PC-9 (cell line): ENCODE data around the gene COA6. TPM values are rescaled to one million over a fixed set of nuclear protein-coding genes. Genes with fewer than 3 reads are reported as not detected.
A peak's percentile ranks its signal among the peaks of the same experiment; 100 is the strongest.

ENCODE experiments used
- BruUV-seq: library from RNA; stranded (reverse); fragments of 400-500 nt; replicated peaks from 2 replicates; lab custom pipeline; 2021; lab: Mats Ljungman, UMichigan
- CTCF ChIA-PET: fragments of 300-600 bp; sonication (Branson Sonifier 250); formaldehyde crosslinking; loops from one replicate; lab custom pipeline; 2022; ENCODE audit warnings: antibody characterized with exemption; lab: Charles Lee
- POLR2A ChIA-PET: fragments of 300-600 bp; sonication (Branson Sonifier 250); formaldehyde crosslinking; loops from one replicate; lab custom pipeline; 2022; ENCODE audit warnings: antibody characterized with exemption; ENCODE audit not compliant: unreplicated experiment; lab: Charles Lee
- DNase-seq, 2 experiments: peaks; one replicate each; pipeline versions ENCODE4 v3.0.0 to v3.0.0-alpha.2; 2015 to 2022; ENCODE audit warnings: mixed read lengths in 1 of 2
- H2AFZ ChIP-seq: fragments of 200-600 bp; sonication (generic); 2 replicates; pipeline ENCODE4 v1.8.1; 2017; ENCODE audit warnings: antibody characterized with exemption
- H3F3A ChIP-seq: fragments of 200-600 bp; sonication (generic); 2 replicates; pipeline ENCODE4 v1.8.1; 2017; ENCODE audit warnings: antibody characterized with exemption, mild to moderate bottlenecking, low read depth; ENCODE audit not compliant: insufficient read depth
- H3K27ac ChIP-seq: fragments of 200-600 bp; sonication (generic); 2 replicates; pipeline ENCODE4 v1.6.1; 2016; ENCODE audit warnings: mixed run types
- H3K27me3 ChIP-seq: fragments of 200-600 bp; sonication (generic); 2 replicates; pipeline ENCODE4 v1.6.1; 2016; ENCODE audit warnings: low read depth, mixed run types; ENCODE audit not compliant: insufficient read depth
- H3K36me3 ChIP-seq: fragments of 200-600 bp; sonication (generic); 2 replicates; pipeline ENCODE4 v1.6.1; 2016; ENCODE audit warnings: low read depth, mixed run types
- H3K4me1 ChIP-seq: fragments of 200-600 bp; sonication (generic); replicated peaks from 2 replicates; pipeline ENCODE4 v1.6.1; 2016; ENCODE audit warnings: mixed run types; ENCODE audit not compliant: insufficient read depth
- H3K4me2 ChIP-seq: fragments of 200-600 bp; sonication (generic); 2 replicates; pipeline ENCODE4 v1.6.1; 2017; ENCODE audit warnings: mixed run types
- H3K4me3 ChIP-seq: fragments of 200-600 bp; sonication (generic); 2 replicates; pipeline ENCODE4 v1.6.1; 2016; ENCODE audit warnings: mixed run types
- H3K79me2 ChIP-seq: fragments of 200-600 bp; sonication (generic); 2 replicates; pipeline ENCODE4 v1.6.1; 2017; ENCODE audit warnings: low read depth, mixed run types
- H3K9me2 ChIP-seq: fragments of 200-600 bp; sonication (generic); 2 replicates; pipeline ENCODE4 v1.8.1; 2017; ENCODE audit warnings: mild to moderate bottlenecking; ENCODE audit not compliant: insufficient read depth
- H3K9me3 ChIP-seq: fragments of 200-600 bp; sonication (generic); 2 replicates; pipeline ENCODE4 v1.8.1; 2016; ENCODE audit warnings: low read depth; ENCODE audit not compliant: insufficient read depth
- H4K20me1 ChIP-seq: fragments of 200-600 bp; sonication (generic); 2 replicates; pipeline ENCODE4 v1.8.1; 2017; ENCODE audit not compliant: insufficient read depth
- CTCF ChIP-seq: fragments of 200-600 bp; sonication (generic); conservative IDR thresholded peaks from 2 replicates; pipeline ENCODE4 v1.6.1; 2017; ENCODE audit warnings: mixed run types, antibody characterized with exemption, mild to moderate bottlenecking, moderate library complexity
- EZH2 ChIP-seq: fragments of 200-600 bp; sonication (generic); IDR thresholded peaks from 2 replicates; pipeline ENCODE4 v1.8.0; 2017; ENCODE audit warnings: antibody characterized with exemption, low read depth
- intact Hi-C: fragments of 100-400 bp; cut with micrococcal nuclease; formaldehyde crosslinking; loops from one replicate; pipeline ENCODE4 v1.10.0; 2022; ENCODE audit not compliant: unreplicated experiment
- total RNA-seq: library from RNA; stranded (reverse); gene quantifications from 2 replicates; pipeline ENCODE4 v1.2.3, GENCODE V29; 2021

The COA6 gene
- total RNA-seq, 1 experiment from 2014 or later, result 73.8 TPM

DNA sequence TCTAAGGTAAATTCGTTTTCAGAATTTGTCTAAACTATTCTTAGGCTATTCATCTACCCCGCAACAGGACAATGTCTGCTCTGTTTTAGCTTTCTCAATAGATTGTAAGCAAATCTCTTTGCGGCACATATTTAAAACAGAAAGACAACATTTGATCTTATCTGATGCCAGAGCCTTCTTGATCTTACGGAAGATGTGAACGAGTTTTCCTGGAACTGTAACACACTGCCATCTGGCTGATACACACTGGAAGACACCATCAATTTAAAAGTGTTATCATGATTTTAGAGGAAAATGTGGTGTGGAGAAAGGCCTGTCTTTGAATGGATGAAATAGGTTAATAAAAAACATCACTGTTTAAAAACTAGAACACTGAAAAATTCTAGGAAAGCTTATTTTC is 36.1 kb downstream of the COA6 start:
- H3K4me2 ChIP-seq, result no peak overlapping the region
- H3K36me3 ChIP-seq, result peaks cover 17% of the 10 kb centered on the region; the same call in 1 of the 2 replicates
- no peaks in the 10 kb centered on the region for H4K20me1 ChIP-seq
- POLR2A ChIA-PET, result no interaction called here
- no peaks in the 10 kb centered on the region for H3K79me2 ChIP-seq
- DNase-seq, result no peak
- no peak for TF ChIP-seq EZH2
- TF ChIP-seq CTCF, result peak; percentile 29; the same call in 1 of the 2 replicates
- H2AFZ ChIP-seq, result no peak overlapping the region
- peaks cover 5% of the 10 kb centered on the region; the same call in 1 of the 2 replicates for H3F3A ChIP-seq
- H3K4me1 ChIP-seq, result no peaks in the 10 kb centered on the region
- no peak overlapping the region for H3K4me3 ChIP-seq
- CTCF ChIA-PET, result no interaction called here
- H3K9me2 ChIP-seq, result no peaks in the 10 kb centered on the region; the same call in 1 of the 2 replicates
- H3K27me3 ChIP-seq, result no peaks in the 10 kb centered on the region
- H3K27ac ChIP-seq, result no peak overlapping the region
- intact Hi-C loops, result no loop called here
- no peaks in the 10 kb centered on the region for H3K9me3 ChIP-seq
- no TSS peak for BruUV-seq

DNA sequence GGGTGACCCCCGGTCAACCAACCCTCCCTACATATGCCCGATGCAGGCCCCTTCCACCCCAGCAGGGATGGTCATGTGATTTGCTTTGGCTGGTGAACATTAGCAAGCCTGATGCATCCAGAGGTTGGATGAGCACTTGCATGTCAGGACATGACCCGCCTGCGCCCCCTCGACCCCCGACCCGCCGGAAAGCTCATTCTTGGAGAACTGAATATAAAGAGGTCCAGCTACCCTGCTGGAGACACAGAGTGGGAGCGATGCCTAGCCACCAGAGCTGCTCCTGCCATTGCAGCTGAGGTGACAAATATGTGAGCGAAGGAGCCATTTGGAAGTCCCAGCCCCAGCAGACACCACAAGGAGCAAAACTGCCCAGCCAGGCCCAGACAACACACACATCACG is 39.6 kb downstream of the COA6 start:
- peaks cover 3% of the 10 kb centered on the region; the same call in 1 of the 2 replicates for H3F3A ChIP-seq
- DNase-seq, result no peak
- no peak overlapping the region for H3K4me2 ChIP-seq
- no peaks in the 10 kb centered on the region; the same call in 1 of the 2 replicates for H3K9me2 ChIP-seq
- no TSS peak for BruUV-seq
- no peak overlapping the region for H3K4me3 ChIP-seq
- no peaks in the 10 kb centered on the region for H3K79me2 ChIP-seq
- TF ChIP-seq CTCF (no peak), EZH2 (no peak)
- H3K4me1 ChIP-seq, result no peaks in the 10 kb centered on the region
- H3K36me3 ChIP-seq, result peaks cover 28% of the 10 kb centered on the region
- H3K27me3 ChIP-seq, result no peaks in the 10 kb centered on the region
- no peak overlapping the region for H2AFZ ChIP-seq
- intact Hi-C loops, result no loop called here
- CTCF ChIA-PET, result no interaction called here
- POLR2A ChIA-PET, result no interaction called here
- H4K20me1 ChIP-seq, result 0 out of 2 replicates have a peak, but pooled peaks cover 3% of the 10 kb centered on the region
- H3K27ac ChIP-seq, result no peak overlapping the region
- H3K9me3 ChIP-seq, result no peaks in the 10 kb centered on the region

DNA sequence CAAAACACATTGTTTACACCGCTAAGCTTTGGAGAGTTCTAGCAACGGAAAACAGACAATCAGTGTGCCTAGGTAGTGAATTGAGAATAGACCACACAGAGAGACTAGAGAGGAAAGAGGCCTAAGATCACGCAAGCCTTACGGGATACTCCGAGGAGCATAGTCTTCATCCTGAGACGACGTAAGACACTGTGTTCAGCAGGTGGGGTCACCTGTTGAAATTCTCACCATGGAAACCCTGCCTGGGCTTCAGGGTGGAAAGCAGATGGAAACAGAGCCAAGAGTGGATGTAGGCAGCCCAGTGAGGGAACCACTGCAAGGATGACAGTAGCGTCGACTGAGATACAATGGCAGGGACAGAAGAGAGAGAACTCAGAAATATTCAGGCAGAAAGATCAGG is 40.2 kb downstream of the COA6 start:
- no TSS peak for BruUV-seq
- TF ChIP-seq CTCF (no peak), EZH2 (no peak)
- no peak overlapping the region for H3K4me3 ChIP-seq
- no peaks in the 10 kb centered on the region for H3K79me2 ChIP-seq
- no peaks in the 10 kb centered on the region for H3K9me3 ChIP-seq
- H3K4me1 ChIP-seq, result no peaks in the 10 kb centered on the region
- H3K27ac ChIP-seq, result no peak overlapping the region
- intact Hi-C loops, result no loop called here
- H3K27me3 ChIP-seq, result no peaks in the 10 kb centered on the region
- H3K36me3 ChIP-seq, result peaks cover 26% of the 10 kb centered on the region
- H4K20me1 ChIP-seq, result 0 out of 2 replicates have a peak, but pooled peaks cover 3% of the 10 kb centered on the region
- no peak overlapping the region for H2AFZ ChIP-seq
- H3F3A ChIP-seq, result no peaks in the 10 kb centered on the region; the same call in 1 of the 2 replicates
- CTCF ChIA-PET, result no interaction called here
- POLR2A ChIA-PET, result no interaction called here
- H3K9me2 ChIP-seq, result no peaks in the 10 kb centered on the region; the same call in 1 of the 2 replicates
- DNase-seq, result no peak
- no peak overlapping the region for H3K4me2 ChIP-seq
